Measurements from ENCODE around the gene IQGAP1. TPM values are rescaled to one million over a fixed set of nuclear protein-coding genes. Genes with fewer than 3 reads are reported as not detected.

IQGAP1 gene
- total and polyA plus RNA-seq, 2 of the 4 experiments (the other 2 are of a cell fraction): 87.5 to 207 TPM

- no peak overlapping the region for H2BK15ac ChIP-seq (ENCODE audit: low read depth, low read length)
- H3K4ac ChIP-seq (ENCODE audit: low read depth, low read length): no peak overlapping the region
- H2AK9ac ChIP-seq (replicated peaks; ENCODE audit: low read depth, low read length, poor library complexity): no peak overlapping the region
- H2BK20ac ChIP-seq (ENCODE audit: low read depth, low read length): no peak overlapping the region
- no TSS peak for BruUV-seq (replicated peaks)
- H4K8ac ChIP-seq (ENCODE audit: low read depth in 2 of 2, low read length in 2 of 2): no peak overlapping the region
- WGBS, 2 experiments (ENCODE audit: extremely low coverage in 2 of 2, insufficient read length in 1 of 2): no CpG with 5 or more reads among the region's 8 CpGs
- H2BK5ac ChIP-seq (ENCODE audit: low read depth, low read length, poor library complexity, severe bottlenecking): no peak overlapping the region
- H3K9me1 ChIP-seq (ENCODE audit: insufficient read depth, low read length): peaks cover 10% of the 10 kb centered on the region
- no peak overlapping the region for H3K9ac ChIP-seq (ENCODE audit: low read depth, low read length)
- H4K91ac ChIP-seq (ENCODE audit: insufficient read depth, low read depth, low read length): no peak overlapping the region
- DNase-seq (no peak), ATAC-seq (ENCODE audit: low read depth) (no peak)
- peaks cover 4% of the 10 kb centered on the region for H3K4me1 ChIP-seq (ENCODE audit: control insufficient read depth, insufficient read depth, low read length)
- no peak overlapping the region for H3K23ac ChIP-seq (ENCODE audit: low read depth, low read length)
- H3K27me3 ChIP-seq (ENCODE audit: control insufficient read depth, insufficient read depth, low read length): no peaks in the 10 kb centered on the region
- ChIA-PET POLR2A (ENCODE audit: unreplicated experiment) (no interaction called here), CTCF (no interaction called here)
- H2BK120ac ChIP-seq (ENCODE audit: low read depth, low read length): no peak overlapping the region
- H3K4me3 ChIP-seq (ENCODE audit: insufficient read depth, low read depth, low read length): no peak overlapping the region
- peaks cover 40% of the 10 kb centered on the region for H3K36me3 ChIP-seq (ENCODE audit: control insufficient read depth, insufficient read depth, low read length)
- in situ Hi-C loops (cut with MboI; ENCODE audit: low sequenced_read_pairs): no loop called here
- no peaks in the 10 kb centered on the region for H4K20me1 ChIP-seq (ENCODE audit: insufficient read depth, low read length)
- dilution Hi-C loops (cut with HindIII; ENCODE audit: low sequenced_read_pairs, unreplicated experiment): no loop called here
- H3K79me1 ChIP-seq (ENCODE audit: low read depth in 1 of 2, low read length in 2 of 2): peaks cover 21 to 28% of the 10 kb centered on the region in 2 experiments
- intact Hi-C loops (cut with micrococcal nuclease): no loop called here
- H3K9me3 ChIP-seq (ENCODE audit: control insufficient read depth, insufficient read depth, low read length): no peaks in the 10 kb centered on the region
- no peak overlapping the region for H2AK5ac ChIP-seq (ENCODE audit: low read depth, low read length)
- H3K56ac ChIP-seq (ENCODE audit: extremely low read depth, insufficient read depth, low read length): no peak overlapping the region
- no peak overlapping the region for H2AFZ ChIP-seq (replicated peaks; ENCODE audit: low read length, poor library complexity)
- H3K27ac ChIP-seq (ENCODE audit: insufficient read depth, low read length): no peak overlapping the region
- no peak overlapping the region for H3K18ac ChIP-seq (ENCODE audit: low read depth, low read length)
- H3K14ac ChIP-seq (replicated peaks; ENCODE audit: low read depth, low read length): no peak overlapping the region
- no peak for TF ChIP-seq SMC3 (IDR thresholded peaks at IDR 0.05; ENCODE audit: low read depth, low read length)
- TF ChIP-seq MAZ (IDR thresholded peaks at IDR 0.05; ENCODE audit: borderline replicate concordance, low read depth, low read length): no peak
- no peak for TF ChIP-seq CTCF (conservative IDR thresholded peaks at IDR 0.05; ENCODE audit: low read depth, low read length)
- no peak for TF ChIP-seq POLR2A (IDR thresholded peaks at IDR 0.05; ENCODE audit: low read depth, low read length)
- no peak for TF ChIP-seq MXI1 (IDR thresholded peaks at IDR 0.05; ENCODE audit: borderline replicate concordance, low read depth, low read length)
- no peak for TF ChIP-seq CEBPB (IDR thresholded peaks at IDR 0.05; ENCODE audit: low read depth, low read length)
- no peak for TF ChIP-seq MAFK (IDR thresholded peaks at IDR 0.05; ENCODE audit: low read depth, low read length)
- no peak for TF ChIP-seq USF2 (IDR thresholded peaks at IDR 0.05; ENCODE audit: low read depth, low read length)
- no peak for TF ChIP-seq ELK1 (IDR thresholded peaks at IDR 0.05; ENCODE audit: borderline replicate concordance, low read depth, low read length)
- no peak for TF ChIP-seq RAD21 (IDR thresholded peaks at IDR 0.05; ENCODE audit: low read length)
- TF ChIP-seq RFX5 (IDR thresholded peaks at IDR 0.05; ENCODE audit: low read depth, low read length): no peak
- TF ChIP-seq RCOR1 (IDR thresholded peaks at IDR 0.05; ENCODE audit: insufficient replicate concordance, low read length): no peak
- no peak for TF ChIP-seq FOS (IDR thresholded peaks at IDR 0.05; ENCODE audit: low read depth, low read length)
- no peak for TF ChIP-seq BHLHE40 (IDR thresholded peaks at IDR 0.05; ENCODE audit: low read depth, low read length)
- H4K5ac ChIP-seq (ENCODE audit: low read depth, low read length): no peak overlapping the region
- H3K4me2 ChIP-seq (ENCODE audit: low read depth, low read length): no peak overlapping the region
Observed at GRCh38 chr15:90487186-90487585, 99.1 kb downstream of the IQGAP1 start.
